HG02852 (cell line): ENCODE data around the gene KRT9.
"Not testable (repeated sequence)": the region's sequence is repeated elsewhere in the genome, so short reads cannot be mapped to it uniquely, and the experiment has no call there.

ENCODE experiments used
- ATAC-seq: cut with Tn5 transposase; IDR thresholded peaks from one replicate; pipeline ENCODE4 v1.9.1; 2021; ENCODE audit warnings: mild to moderate bottlenecking, moderate library complexity; ENCODE audit not compliant: unreplicated experiment

Gene KRT9

GRCh38 chr17:41606930-41607329, 35.1 kb upstream of the KRT9 start:
- not testable (repeated sequence) for ATAC-seq

- ATAC-seq, result no peak
Observed at GRCh38 chr17:41602524-41602923, 30.7 kb upstream of the KRT9 start.

- ATAC-seq, result no peak
Observed at GRCh38 chr17:41600318-41600717, 28.5 kb upstream of the KRT9 start.

GRCh38 chr17:41599680-41600079, 27.8 kb upstream of the KRT9 start:
- no peak for ATAC-seq

GRCh38 chr17:41595585-41595984, 23.7 kb upstream of the KRT9 start:
- ATAC-seq, result no peak

GRCh38 chr17:41594363-41594915, 22.6 kb upstream of the KRT9 start:
- no peak for ATAC-seq

- ATAC-seq, result no peak
Observed at GRCh38 chr17:41593306-41593981, 21.6 kb upstream of the KRT9 start.

GRCh38 chr17:41592601-41593305, 20.9 kb upstream of the KRT9 start:
- ATAC-seq, result no peak

- no peak for ATAC-seq
Observed at GRCh38 chr17:41589301-41589700, 17.4 kb upstream of the KRT9 start.

GRCh38 chr17:41588126-41588810, 16.4 kb upstream of the KRT9 start:
- ATAC-seq, result no peak

- ATAC-seq, result no peak
Observed at GRCh38 chr17:41586863-41587495, 15.1 kb upstream of the KRT9 start, which contains the start of gene KRT14. TSS of gene KRT14 (minus strand) at chr17:41586895. CDS start at chr17:41586834, 61 bp downstream.

- no peak for ATAC-seq
Observed at GRCh38 chr17:41585301-41586056, 13.6 kb upstream of the KRT9 start.

GRCh38 chr17:41584331-41584927, 12.6 kb upstream of the KRT9 start:
- not testable (repeated sequence) for ATAC-seq

GRCh38 chr17:41583137-41584127, 11.6 kb upstream of the KRT9 start:
- ATAC-seq, result no peak

- not testable (repeated sequence) for ATAC-seq
Observed at GRCh38 chr17:41582061-41582968, 10.5 kb upstream of the KRT9 start.

GRCh38 chr17:41581366-41582060, 9.7 kb upstream of the KRT9 start:
- no peak for ATAC-seq
